Right renal cortex interstitium (tissue), 3 donors: Measurements from ENCODE around the gene LAMC3. TPM values are rescaled to one million over a fixed set of nuclear protein-coding genes. Genes with fewer than 3 reads are reported as not detected.

Experiments used
- DNase-seq, 3 donors: peaks; one replicate each; pipeline ENCODE4 v3.0.0-alpha.2; 2013; ENCODE audit warnings: low read depth in 3 of 3, low spot score in 2 of 3
- polyA plus RNA-seq, 3 donors: library from polyadenylated mRNA; unstranded; fragments of 120-200 nt; gene quantifications; one replicate each; pipeline ENCODE4 v1.2.1, GENCODE V29; 2013; ENCODE audit not compliant: insufficient read length in 3 of 3

Gene LAMC3
- polyA plus RNA-seq, 3 donors, result 18.1 to 29.3 (median 18.3) TPM

- no peak for DNase-seq
Observed at GRCh38 chr9:131038256-131039128, 29.5 kb downstream of the LAMC3 start.

- DNase-seq, result no peak
Observed at GRCh38 chr9:131039129-131039954, 30.4 kb downstream of the LAMC3 start.

- no peak for DNase-seq
Observed at GRCh38 chr9:131042666-131043065, 33.7 kb downstream of the LAMC3 start.

GRCh38 chr9:131043087-131043486 is 34.1 kb downstream of the LAMC3 start:
- DNase-seq, result no peak

- DNase-seq, result no peak
Observed at GRCh38 chr9:131043646-131044045, 34.7 kb downstream of the LAMC3 start.

GRCh38 chr9:131045300-131046092 is 36.5 kb downstream of the LAMC3 start:
- DNase-seq, result no peak

- DNase-seq, result no peak
Observed at GRCh38 chr9:131046093-131046380, 37.1 kb downstream of the LAMC3 start.

- DNase-seq, result peak in 2 of 3 donors; percentile 60 to 62
Observed at GRCh38 chr9:131046581-131047202, 37.7 kb downstream of the LAMC3 start.

GRCh38 chr9:131048332-131048731 is 39.4 kb downstream of the LAMC3 start:
- DNase-seq, result no peak

GRCh38 chr9:131048820-131049219 is 39.8 kb downstream of the LAMC3 start:
- no peak for DNase-seq

- no peak for DNase-seq
Observed at GRCh38 chr9:131049829-131050715, 41.1 kb downstream of the LAMC3 start.

- no peak for DNase-seq
Observed at GRCh38 chr9:131050831-131051230, 41.9 kb downstream of the LAMC3 start.

- DNase-seq, result no peak
Observed at GRCh38 chr9:131051592-131052517, 42.9 kb downstream of the LAMC3 start.

- no peak for DNase-seq
Observed at GRCh38 chr9:131053896-131054295, 44.9 kb downstream of the LAMC3 start.

GRCh38 chr9:131056781-131057506 is 48.0 kb downstream of the LAMC3 start:
- DNase-seq, result no peak

GRCh38 chr9:131060900-131061630 is 52.1 kb downstream of the LAMC3 start:
- no peak for DNase-seq

- no peak for DNase-seq
Observed at GRCh38 chr9:131062969-131063368, 54.0 kb downstream of the LAMC3 start.
